Measurements from ENCODE around the gene MFNG.
A peak's percentile ranks its signal among the peaks of the same experiment; 100 is the strongest.
"Not testable (repeated sequence)": the region's sequence is repeated elsewhere in the genome, so short reads cannot be mapped to it uniquely, and the experiment has no call there.

MFNG gene

DNA sequence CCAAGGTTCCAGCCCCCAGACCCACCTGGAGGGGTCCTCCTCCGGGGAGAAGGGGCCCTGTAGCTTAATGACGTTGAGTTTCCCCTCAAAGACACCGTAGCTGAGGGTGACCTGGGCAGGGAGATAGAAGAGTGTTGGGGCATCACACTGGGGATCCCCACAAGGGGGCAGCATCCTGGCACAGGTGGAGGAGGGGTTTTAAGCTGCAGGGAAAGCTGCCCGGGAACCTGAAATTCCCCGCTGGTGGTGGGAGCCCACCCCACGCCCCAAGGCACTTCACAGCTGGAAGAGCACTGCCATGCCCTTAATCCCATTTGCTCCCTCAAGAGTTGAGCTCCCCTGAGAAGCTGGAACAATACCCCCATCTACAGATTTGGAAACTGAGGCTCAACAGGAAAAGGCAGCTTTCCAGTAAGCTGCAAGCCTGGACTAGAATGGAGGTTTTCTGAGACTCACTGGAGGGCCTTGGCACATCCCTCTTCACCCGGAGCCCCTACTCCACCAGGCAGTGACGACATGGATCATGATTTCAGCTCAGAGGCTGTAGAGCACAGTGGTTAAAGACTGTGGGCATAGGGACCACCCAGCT lies 13.7 kb downstream of the MFNG start:
- peak; percentile 54 for DNase-seq

DNA sequence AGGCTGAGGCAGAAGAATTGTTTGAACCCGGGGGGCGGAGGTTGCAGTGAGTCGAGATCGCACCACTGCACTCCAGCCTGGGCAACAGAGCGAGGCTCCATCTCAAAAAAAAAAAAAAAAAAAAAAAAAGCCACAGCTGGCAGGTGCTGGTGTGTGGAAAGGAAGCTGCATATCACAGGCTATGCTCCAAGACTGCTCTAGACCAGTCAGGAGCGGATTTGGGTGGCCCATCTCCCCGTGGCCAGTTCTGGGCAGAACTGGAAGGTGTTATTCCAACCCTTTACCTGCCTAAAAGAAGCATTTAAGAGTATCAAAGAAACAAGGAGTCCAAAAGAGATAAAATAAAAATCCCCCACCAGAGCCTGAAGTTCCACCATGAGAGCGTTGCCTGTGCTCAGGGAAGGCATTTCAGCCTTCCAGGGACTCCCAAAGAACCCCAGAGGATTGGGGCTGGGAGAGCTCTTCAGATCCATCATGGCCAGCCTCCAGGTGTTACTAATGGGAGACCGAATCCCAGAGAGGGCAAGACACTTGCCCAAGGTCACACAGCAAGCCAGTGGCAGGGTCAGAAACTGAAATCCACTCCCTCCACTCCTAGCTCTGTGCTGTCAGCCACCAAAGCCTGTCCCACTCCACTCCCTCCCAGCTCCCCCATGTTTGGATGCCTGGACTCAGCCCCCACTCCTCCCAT lies 14.3 kb downstream of the MFNG start:
- no peak for DNase-seq

DNA sequence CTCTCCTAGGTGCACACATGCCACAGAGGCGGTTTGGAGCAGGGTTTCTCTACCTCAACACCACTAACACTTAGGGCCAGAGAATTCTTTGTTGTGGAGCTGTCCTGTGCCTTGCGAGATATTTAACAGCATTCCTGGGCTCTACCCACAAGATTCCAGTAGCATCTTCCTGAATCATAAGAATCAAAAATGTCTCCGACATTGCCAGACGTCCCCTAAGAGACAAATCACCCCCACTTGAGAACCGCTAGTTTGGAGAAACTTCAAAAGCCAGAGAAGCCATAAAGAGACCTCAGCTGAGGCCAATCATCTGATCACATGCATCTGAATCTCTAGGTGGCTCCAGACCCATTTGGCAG lies 16.1 kb downstream of the MFNG start:
- no peak for DNase-seq

DNA sequence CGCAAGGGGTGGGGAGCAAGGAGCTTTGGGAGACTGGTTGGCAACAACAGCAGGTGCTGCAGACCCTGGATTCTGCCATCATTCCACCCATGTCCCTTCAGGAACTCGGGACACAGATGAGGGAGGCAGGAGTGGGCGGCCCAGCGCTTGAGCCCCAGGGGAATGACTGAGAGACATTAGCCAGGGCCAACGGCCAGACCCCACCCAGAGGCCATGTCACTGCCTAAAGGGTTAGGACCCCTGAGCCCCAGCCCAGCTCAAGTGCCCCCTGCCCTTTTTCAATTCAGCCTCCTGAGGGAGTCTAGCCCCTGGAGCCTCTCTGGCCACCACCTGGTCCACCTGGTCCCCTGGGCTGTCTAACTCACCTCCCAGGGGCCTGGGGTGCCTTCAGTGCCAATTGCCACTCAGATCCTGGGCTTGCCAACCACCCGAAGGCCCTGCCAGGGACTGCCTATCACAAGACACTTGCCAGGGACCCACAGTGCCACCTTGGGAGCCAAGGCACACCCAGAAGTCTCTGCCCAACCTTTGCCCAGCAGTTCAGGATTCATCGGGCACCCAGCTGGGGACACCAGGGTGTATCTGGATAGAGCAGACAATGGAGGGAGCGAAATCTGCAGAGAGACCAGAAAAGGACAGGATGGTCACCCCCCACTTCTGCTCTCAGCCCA lies 16.6 kb downstream of the MFNG start:
- no peak for DNase-seq

DNA sequence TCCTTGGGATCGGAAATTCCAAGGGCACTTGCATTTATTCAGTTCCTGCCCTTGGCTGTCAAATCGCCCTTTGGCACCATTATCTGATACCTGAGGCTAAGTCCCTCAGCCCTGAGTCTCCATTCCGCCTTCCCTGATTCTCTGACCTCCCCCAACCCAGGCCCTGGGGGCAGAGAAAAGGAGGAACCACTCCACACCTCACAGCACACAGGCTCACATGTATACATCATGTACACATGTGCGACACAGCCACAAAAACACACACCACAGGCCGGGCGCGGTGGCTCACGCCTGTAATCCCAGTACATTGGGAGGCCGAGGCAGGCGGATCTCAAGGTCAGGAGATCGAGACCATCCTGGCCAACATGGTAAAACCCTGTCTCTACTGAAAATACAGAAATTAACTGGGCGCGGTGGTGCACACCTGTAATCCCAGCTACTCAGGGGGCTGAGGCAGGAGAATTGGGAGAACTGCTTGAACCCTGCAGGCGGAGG lies 17.9 kb downstream of the MFNG start:
- DNase-seq = not testable (repeated sequence)

DNA sequence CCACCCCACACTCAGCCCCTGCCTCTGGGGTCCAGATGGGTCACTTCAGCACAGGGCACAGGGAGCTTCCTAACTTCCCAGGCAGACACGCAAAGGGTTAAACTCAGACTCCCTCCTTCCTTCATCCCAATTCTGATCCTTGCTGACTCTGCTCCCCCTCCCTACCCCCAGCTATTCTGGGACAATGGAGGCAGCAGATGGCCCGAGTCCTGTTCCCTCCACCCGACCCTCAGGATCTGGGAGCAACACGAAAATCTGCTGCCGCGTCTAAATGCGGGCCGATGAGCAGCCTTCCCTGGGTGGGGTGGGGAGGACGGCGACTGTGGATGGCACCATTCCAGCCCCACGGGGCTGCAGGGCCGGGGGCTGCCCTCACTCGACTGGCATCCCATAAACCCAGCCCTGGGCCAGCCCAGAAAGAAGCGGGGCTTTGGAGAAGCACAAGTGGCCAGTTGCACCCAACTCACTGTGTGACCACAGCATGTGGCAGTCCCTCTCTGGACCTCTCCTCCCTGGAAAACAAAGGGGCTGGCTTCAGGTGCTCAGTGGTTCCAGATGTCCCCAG lies 18.7 kb downstream of the MFNG start:
- no peak for DNase-seq

DNA sequence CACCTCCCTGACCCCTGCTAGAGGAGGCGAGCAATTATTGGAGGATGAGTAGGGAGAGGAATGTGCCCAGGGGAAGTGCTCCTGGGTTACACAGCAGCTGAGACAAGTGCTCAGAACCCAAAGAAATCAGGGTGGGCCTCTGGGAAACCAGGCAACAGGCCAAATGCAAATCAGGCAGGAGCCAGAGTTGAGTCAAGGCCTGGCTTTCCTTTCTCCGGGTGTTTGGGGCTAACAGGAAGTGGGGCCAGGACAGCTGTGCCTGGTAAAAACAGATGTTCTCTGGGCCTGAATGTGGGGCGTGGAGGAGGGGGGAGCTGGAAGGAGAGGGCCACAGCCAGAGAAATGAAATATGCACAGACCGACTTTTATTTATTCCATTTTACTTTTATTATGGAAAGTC lies 22.0 kb downstream of the MFNG start:
- DNase-seq = no peak

DNA sequence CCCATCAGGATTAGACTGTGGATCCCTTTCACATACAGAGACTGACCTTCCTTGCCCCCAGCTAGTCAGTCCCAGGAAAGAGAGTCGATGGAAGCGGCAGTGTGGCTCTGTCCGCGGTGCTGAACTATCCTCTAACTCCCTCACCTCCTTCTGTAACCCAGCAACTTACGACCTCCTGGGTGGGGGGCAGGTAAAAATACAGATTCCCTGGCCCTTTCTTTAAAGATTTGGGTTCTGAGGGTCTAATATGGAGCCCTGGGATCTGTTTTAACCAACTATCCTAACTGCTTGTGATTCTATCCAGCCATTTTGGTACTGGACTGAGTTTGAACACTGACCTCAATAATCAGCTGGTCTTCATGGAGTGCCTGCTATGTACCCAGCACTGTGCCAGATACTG lies 23.2 kb downstream of the MFNG start:
- no peak for DNase-seq

DNA sequence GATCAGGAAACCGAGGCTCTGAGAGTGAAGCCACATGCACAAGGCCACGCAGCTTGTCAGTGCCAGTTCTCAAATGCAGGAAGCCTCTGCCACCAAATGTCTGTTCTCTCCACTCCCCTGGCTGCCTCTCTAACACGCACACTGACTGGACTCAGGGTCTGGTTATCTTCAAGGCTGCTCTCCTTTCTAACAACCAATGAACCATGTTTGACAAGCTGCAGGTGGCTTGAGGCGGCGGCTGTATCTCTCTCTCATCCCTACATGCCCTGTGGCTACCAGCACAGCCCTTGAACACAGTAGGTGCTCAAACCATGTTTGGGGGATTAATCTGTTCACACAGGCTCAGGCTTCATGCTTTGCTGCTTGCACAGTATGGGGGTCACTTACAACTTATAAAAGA lies 23.7 kb downstream of the MFNG start:
- DNase-seq = no peak

DNA sequence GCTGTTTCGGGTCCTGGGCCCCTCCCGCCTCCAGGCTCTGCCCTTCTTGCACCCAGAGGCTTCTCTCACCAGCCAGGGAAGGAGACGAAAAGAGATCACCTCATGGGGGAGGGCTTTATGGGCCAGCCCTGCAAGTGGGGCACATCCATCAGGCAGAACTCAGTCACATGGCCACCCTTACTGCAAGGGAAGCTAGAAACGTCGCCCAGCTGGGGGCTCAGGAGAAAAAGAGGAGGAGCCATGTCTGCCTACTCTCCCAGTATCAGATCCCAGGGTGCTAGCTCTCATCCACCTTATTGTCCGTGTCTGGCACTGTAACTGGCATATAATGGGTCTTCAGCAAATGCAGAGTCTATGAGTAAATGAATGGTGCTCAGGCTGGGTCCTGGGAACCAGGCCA lies 24.2 kb downstream of the MFNG start:
- DNase-seq = no peak

DNA sequence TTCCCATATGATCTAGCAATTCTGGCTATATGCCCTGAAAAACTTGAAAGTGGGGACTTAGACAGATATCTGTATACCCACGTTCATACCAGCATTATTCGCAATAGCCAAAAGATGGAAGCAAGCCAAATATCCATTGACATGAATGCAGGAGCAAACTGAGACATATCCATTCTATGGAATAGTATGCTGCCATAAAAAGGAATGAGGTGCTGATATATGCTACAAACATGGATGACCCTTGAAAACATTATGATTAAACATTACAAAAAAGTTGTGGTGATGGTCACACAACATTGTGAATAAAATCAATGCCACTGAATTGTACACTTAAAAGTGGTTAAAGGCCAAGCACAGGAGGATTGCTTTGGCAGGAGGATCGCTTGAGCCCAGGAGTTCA lies 25.5 kb downstream of the MFNG start:
- no peak for DNase-seq

DNA sequence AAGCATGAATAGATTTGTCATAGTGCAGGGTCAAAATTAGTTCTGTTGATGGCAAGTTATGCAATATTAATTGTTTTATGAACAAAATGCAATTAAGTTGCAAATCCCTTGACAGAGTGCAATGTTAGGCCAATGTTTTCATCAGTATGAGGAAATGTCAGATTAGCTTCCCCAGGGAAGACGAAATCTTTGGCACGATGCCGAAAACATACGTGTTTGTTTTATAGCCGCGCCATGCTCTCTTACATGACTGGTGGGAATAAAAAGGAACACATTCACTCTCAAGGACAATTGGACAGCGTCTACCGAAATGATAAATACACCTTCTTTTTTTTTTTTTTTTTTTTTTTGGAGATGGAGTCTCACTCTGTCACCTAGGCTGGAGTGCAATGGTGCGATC lies 27.0 kb downstream of the MFNG start:
- DNase-seq = no peak

DNA sequence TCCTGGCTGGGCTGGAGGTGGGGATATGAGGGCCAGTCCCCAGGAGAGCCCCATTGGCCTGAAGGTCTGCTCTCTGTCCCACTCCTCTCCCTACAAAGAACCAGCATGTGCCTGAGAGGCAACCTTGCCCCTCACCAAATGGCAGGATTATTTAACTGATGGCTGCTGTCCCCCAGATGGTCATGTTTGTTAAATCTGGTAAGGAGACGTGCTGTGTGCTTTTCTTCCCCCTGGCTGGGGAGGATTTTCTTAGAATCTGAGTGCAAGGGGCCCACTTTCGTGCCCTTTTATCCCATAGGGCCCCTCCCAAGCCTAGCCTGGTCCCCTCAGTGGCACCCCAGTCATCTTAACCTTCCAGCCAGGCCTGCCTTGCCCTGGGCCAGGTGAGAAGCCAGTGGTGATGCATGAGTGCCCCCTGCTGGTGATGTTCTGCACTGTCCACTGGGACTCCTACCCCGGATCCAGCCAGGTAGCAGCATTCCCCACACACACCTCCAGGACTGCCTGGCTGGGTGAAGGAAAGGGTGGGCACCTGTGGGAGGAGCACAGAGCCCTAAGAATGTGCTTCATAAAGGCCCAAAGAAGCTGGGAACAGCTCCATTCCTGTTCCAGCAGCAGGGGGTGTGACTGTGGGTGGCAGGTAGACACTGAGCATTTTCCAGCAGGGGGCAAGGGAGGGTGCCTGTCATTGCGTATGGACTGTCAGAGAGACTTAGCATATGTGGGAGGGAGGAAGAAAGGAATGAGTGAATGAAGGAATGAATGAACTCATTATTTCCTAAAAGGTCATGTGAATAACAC lies 28.9 kb downstream of the MFNG start:
- DNase-seq = peak; percentile 84

DNA sequence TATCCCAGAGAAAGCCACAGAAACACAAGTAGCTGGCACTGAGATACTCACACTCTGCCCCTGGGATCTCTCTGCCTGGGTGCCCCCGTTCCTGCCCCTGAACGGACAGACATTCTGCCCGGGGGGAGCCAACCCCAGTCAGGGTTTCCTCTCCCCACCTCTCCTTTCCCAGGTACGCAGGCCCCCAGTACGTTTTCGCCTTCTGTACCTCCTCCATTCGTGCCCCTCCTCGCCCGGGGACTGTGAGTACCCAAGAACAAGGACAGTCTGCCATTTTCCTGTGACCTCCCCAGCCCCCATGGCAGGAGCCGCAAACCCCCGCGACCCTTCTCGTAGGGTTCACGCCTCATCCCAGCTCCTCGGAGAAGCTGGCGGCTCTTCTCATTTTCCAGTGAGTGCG lies 29.8 kb downstream of the MFNG start:
- DNase-seq = no peak

DNA sequence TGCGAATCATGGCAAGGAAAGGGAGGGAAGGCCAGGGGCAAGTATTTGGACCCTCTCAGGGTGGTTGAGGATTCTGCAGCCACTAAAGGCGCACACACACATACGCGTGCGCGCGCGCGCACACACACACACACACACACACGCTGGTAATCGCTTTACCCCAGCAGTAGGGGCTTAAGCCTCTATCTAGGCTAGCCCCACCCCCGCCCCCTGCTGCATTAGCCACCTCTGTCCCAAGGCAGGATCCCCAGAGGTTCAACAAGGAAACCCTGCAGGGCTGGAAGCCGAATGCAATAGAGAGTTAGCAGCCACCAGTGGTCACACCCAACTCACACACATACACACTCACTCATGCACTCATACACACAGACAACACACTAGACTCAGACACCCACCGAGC lies 30.3 kb downstream of the MFNG start:
- DNase-seq = no peak

DNA sequence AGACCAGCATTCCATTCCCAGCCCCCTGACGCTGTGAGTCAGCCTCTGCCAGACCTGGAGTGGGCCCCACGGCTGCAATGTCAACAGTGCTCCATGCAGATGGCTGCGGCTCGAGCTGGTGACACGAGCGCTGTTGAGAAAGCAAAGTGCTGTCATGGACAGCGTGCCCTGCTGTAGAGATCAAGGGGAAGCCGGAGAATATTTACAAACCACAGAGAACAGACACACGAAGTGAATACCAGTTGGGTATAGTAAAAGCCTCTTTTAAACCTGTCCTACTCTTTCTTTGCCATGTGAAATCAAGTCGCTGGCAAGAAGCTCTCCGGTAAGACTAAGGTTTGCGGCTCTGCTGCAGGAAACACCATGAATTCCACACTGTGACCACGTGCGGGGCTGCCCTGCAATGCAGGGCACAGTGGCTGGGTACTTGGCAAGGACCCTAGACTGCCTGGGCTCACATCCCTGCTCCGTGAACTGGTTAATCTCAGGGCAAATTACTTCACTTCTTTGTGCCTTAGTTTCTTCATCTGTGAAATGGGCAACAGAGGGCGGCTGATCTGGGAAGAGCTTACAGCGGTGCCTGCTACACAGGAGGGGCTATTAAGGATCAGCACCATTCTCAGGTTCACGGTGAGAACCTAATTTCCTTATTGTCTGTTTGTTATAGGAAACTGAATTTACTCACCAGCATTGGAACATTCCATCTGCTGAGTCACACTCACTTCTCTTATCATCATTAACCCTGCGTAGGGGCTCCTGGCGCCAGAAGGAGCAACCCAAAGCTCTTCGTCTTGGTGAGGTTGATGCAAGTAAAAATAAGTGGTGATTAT lies 31.1 kb downstream of the MFNG start:
- DNase-seq = no peak

DNA sequence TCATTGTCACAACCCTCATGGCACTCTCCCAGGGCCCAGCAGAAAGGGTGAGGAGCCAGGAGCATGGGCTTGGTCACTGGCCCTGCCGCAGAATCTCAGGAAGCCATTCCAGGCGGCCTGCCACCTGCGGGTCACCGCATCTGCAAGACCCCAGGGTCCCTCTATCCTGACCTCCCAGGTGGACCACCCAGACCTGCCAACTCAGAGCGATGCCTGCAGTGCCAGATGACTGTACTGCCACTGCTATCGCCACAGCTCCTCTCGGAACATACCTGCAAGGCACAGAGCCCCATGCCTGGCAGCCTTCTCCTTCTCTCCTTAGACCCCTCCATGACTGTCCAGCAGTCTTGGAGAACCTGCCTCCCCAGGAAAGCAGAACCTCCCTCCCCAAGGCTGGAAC lies 32.5 kb downstream of the MFNG start:
- DNase-seq = no peak

DNA sequence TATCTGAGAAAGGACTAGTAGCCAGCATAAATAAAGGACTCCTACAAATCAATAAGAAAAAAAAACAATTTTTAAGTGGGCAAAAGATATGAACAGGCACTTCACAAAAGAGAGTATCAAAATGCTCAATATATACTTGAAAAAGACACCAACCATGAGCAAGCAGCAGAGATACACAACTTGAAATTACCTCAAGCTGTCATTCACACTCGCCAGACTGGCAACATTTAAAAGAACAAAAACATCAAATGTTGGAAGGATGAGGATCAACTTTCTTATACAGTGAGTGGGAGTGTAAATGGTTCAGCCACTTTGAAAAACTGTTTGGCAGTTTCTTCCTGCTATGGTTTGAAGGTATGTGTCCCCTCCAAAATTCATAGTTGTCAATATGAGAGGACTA lies 35.0 kb downstream of the MFNG start:
- DNase-seq = no peak

DNA sequence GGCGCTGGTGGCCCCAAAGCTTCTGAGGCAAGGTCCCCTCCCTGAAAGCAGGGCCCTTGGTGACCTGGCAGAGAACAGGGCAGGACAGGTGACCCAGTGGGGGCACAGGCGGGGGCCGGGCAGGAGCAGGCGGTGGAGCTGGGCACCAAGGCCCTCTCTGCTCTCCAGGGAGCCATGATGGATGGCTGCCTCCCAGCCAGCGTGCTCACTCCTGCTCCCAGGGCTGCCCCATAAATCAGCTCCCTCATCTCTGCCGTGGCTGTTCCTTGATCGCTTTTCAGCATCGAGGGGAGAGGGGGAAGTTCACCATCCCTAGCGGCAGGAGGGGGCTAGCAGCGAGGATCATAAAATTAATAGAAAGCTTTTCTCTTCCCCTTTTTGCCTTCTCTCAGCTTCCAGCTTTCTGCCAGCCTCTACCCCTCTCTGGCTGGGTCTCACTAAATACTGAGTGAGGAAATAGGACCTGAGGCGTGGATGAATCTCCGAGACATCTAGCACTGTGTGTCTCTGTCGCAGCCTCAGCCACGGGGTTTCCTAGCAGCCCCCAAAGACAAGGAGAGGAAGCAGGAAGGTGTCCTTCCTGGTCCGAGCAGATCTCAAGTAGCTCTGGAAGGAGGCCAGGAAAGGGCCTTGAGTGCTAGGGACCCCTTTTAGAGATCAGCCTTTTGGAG lies 36.7 kb downstream of the MFNG start:
- DNase-seq = no peak

DNA sequence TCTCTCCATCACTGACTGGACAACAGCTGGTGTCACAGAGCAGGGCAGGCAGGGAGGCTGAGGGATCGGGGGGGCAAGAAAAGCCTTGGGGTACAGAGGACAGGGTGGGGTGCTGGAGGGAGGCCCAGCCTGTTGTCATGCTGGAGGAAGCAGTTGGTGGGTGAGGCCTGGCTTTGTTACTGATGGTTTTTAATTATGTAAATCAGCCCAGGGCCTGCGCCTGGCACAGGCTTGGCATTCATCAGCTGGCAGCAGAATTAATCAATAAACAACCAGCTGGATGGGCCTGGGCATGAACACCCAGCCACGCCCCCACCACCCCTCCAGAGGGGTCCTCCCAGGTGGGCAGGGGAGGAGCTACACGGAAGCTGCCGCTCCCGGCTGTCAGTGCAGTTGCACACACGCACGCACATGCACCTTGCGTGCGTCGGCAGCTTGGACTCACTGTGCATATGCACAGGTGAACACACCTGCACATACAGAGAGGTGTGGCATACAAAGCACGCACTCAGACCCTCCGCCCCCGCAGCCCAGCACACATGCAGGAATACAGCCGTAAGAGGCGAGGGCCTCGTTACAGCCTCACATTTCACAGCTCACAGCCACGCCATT lies 37.6 kb downstream of the MFNG start:
- DNase-seq = no peak

DNA sequence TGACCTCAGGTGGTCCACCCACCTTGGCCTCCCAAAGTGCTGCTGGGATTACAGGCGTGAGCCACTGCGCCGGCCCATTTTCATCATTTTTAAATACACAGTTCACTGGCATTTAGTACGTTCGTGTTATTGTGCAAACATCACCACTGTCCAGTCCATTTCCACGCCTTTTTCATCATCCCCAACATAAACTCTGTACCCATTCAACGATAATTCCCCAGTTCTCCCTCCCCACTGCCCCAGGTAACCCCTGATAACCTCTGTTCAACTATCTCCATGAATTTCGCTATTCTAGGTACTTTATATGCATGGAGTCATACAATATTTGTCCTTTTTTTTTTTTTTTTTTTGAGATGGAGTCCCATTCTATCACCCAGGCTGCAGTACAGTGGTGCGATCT lies 40.7 kb downstream of the MFNG start:
- no peak for DNase-seq
